ENCODE measurements around the gene TMBIM6.
A peak's percentile ranks its signal among the peaks of the same experiment; 100 is the strongest.

TMBIM6 gene

GRCh38 chr12:49808686-49809380 lies 67.5 kb downstream of the TMBIM6 start:
- H3K27ac ChIP-seq (ENCODE audit: low read depth, low read length), result peak overlapping the region; percentile 66
- no peak overlapping the region for H3K9ac ChIP-seq (ENCODE audit: low read length)
- H3K4me3 ChIP-seq (ENCODE audit: low read length), result no peak overlapping the region
- H3K4me1 ChIP-seq (ENCODE audit: control insufficient read depth, insufficient read depth, low read length), result peaks cover 16% of the 10 kb centered on the region
- H3K27me3 ChIP-seq (ENCODE audit: control insufficient read depth, insufficient read depth, low read length), result no peaks in the 10 kb centered on the region
- H3K36me3 ChIP-seq (ENCODE audit: control insufficient read depth, insufficient read depth, low read length), result peaks cover 4% of the 10 kb centered on the region

- Histone ChIP-seq H3K9ac (ENCODE audit: low read length) (no peak overlapping the region), H3K27me3 (ENCODE audit: control insufficient read depth, insufficient read depth, low read length) (no peaks in the 10 kb centered on the region), H3K4me3 (ENCODE audit: low read length) (no peak overlapping the region), H3K36me3 (ENCODE audit: control insufficient read depth, insufficient read depth, low read length) (peaks cover 4% of the 10 kb centered on the region), H3K4me1 (ENCODE audit: control insufficient read depth, insufficient read depth, low read length) (peaks cover 16% of the 10 kb centered on the region), H3K27ac (ENCODE audit: low read depth, low read length) (peak overlapping the region; percentile 66)
Measured at GRCh38 chr12:49809381-49809905, 68.1 kb downstream of the TMBIM6 start.

GRCh38 chr12:49809906-49810389 lies 68.6 kb downstream of the TMBIM6 start:
- Histone ChIP-seq H3K9ac (ENCODE audit: low read length) (no peak overlapping the region), H3K4me1 (ENCODE audit: control insufficient read depth, insufficient read depth, low read length) (peaks cover 16% of the 10 kb centered on the region), H3K36me3 (ENCODE audit: control insufficient read depth, insufficient read depth, low read length) (peaks cover 4% of the 10 kb centered on the region), H3K27me3 (ENCODE audit: control insufficient read depth, insufficient read depth, low read length) (no peaks in the 10 kb centered on the region), H3K4me3 (ENCODE audit: low read length) (no peak overlapping the region), H3K27ac (ENCODE audit: low read depth, low read length) (peak overlapping the region; percentile 66)

GRCh38 chr12:49811136-49811535 lies 69.8 kb downstream of the TMBIM6 start:
- H3K27ac ChIP-seq (ENCODE audit: low read depth, low read length), result no peak overlapping the region

GRCh38 chr12:49811961-49812401 lies 70.6 kb downstream of the TMBIM6 start:
- Histone ChIP-seq H3K27me3 (ENCODE audit: control insufficient read depth, insufficient read depth, low read length) (no peaks in the 10 kb centered on the region), H3K27ac (ENCODE audit: low read depth, low read length) (no peak overlapping the region), H3K4me1 (ENCODE audit: control insufficient read depth, insufficient read depth, low read length) (peaks cover 16% of the 10 kb centered on the region), H3K9ac (ENCODE audit: low read length) (no peak overlapping the region), H3K36me3 (ENCODE audit: control insufficient read depth, insufficient read depth, low read length) (peaks cover 4% of the 10 kb centered on the region), H3K4me3 (ENCODE audit: low read length) (no peak overlapping the region)

More at GRCh38 chr12:49811136-49811535, 69.8 kb downstream of the TMBIM6 start:
- Histone ChIP-seq H3K9ac (ENCODE audit: low read length) (no peak overlapping the region), H3K27me3 (ENCODE audit: control insufficient read depth, insufficient read depth, low read length) (no peaks in the 10 kb centered on the region), H3K36me3 (ENCODE audit: control insufficient read depth, insufficient read depth, low read length) (peaks cover 4% of the 10 kb centered on the region), H3K4me3 (ENCODE audit: low read length) (no peak overlapping the region), H3K4me1 (ENCODE audit: control insufficient read depth, insufficient read depth, low read length) (peaks cover 16% of the 10 kb centered on the region)

- peaks cover 4% of the 10 kb centered on the region for H3K36me3 ChIP-seq (ENCODE audit: control insufficient read depth, insufficient read depth, low read length)
- H3K9ac ChIP-seq (ENCODE audit: low read length), result no peak overlapping the region
- no peak overlapping the region for H3K27ac ChIP-seq (ENCODE audit: low read depth, low read length)
- peaks cover 13% of the 10 kb centered on the region for H3K4me1 ChIP-seq (ENCODE audit: control insufficient read depth, insufficient read depth, low read length)
- no peaks in the 10 kb centered on the region for H3K27me3 ChIP-seq (ENCODE audit: control insufficient read depth, insufficient read depth, low read length)
- no peak overlapping the region for H3K4me3 ChIP-seq (ENCODE audit: low read length)
Measured at GRCh38 chr12:49813131-49813530, 71.8 kb downstream of the TMBIM6 start.

Data from rectal smooth muscle tissue (tissue), 1 donor.